SW480 (cell line): ENCODE data around the gene INSIG1.

Source experiments
- DNase-seq: peaks from one replicate; pipeline ENCODE4 v3.0.0-alpha.2; 2016; ENCODE audit warnings: low spot score

INSIG1 gene

DNA sequence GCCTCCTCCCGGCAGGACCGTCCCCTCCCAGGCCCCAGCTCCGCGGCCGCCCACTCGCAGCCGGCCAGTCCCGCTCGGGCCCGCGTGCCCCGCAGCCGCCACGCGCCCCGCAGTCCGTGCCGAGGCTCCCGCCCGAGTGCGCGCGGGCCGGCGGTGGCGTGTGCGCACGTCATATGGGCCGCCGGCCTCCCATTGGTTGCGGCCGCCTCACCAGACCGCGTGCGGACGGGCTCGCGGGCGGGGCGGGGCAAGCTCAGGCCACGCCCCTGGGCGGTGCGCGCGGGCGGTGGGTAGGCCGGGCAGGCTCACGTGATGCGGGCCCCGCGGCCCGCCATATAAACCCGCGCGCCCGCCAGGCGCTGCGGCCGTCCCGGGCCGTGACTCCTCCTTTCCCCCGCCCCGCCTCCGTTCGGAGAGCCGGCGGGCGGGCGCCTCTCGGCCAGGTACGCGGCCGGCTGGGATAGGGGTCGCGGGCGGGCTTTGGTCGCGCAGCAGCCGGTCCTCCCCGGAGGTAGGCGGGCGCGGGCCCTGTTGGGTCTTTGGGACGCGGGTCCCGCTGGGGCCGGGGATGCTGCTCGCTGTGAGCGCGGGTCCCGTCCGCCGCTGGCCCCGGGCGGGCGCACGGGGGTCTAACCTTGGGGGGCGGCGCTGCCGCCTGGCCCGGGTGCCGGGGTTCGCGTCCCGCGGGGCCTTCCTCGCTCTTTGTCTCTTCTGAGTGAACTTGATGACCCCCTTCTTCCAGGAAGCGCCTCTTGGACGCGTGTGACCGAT lies at the start of gene INSIG1:
TSS of gene INSIG1 (plus strand) at position 362 of the 771 bp plus-strand sequence. CDS start at position 770, 408 bp downstream.
- peak; percentile 85 for DNase-seq

DNA sequence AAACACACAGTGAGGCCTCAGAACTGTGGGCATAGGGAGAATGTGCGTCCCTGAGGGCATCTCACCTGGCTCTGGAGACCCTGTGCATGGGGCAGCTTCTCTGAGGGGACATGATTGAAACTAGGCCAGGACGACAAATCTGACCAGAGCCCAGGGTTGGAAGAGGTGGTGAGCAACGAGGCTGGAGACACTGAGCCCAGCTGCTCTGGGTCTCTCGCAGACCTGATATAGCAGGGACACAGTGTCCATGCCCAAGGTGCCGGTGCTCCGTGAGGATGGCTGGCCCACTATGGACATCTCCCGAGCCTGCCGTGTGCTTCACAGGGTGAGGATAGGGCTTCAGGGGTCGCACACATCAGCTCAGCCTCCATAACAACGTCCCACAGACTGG lies 49.3 kb upstream of the INSIG1 start:
- no peak for DNase-seq

DNA sequence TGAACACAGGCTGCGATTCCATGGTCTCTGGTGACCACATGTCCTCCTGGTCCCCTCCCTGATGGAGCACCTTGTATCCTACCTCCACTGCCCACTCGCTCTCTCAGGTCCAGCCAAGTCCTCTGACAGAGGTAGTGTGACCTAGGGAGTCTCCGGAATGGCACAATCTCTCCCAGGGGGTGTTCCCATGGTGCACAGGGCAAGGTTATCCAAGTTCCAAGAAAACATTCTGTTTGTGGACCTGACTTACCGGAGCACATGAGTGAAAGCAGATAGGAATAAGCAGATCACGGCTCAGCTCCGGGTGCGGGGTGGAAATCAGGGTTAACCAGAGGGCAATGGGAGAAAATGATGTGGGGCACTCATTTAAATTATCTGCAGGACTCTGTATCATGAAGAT lies 45.8 kb upstream of the INSIG1 start:
- no peak for DNase-seq

DNA sequence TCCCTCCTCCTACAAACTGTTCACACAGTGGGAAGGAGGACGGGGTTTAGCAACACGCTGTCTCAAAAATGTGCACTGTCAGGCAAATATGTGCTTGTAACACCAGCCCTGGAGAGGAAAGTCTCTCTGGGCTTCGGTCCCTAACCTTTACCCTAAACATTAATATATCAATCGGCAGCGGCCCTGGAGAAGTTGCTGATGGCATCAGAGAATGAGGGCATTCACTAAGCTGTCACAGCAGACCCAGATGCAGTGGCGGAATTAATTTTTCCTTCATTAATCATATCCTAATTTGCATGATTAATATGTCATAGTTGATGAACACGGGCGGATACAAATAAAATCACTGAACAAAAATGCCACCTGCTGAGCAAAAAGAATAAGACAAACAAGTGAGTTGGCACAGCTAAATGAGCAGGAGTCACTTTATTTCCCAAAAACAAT lies 45.2 kb upstream of the INSIG1 start:
- DNase-seq, result no peak

DNA sequence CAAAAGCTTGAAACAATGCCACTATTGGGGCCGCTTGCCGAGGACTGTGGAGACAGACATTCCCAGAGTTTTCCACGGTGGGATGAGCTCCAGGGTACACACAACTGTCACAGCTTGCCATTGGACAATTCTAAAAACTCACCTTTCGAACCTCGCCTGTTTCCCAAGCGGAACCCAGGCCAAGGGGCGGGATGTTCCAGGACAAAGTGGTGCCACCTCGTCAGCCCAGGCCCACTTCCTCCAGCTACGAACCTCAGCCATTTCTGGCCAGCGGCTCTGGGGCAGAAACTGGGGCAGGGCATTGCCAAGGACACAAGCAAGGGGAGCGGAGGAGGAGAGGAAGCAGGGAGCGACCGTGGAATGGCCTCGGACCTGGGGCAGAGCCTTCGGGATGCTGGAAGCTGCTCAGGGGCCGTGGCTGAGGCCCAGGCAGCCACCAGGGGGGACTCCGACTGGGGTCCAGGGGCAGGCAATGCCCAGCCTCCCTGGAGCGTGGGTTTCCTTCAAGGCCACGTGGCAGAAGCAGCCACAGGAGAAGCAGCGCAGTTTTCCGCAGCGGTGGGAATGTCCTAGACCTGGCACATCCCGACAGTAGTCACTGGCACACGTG lies 44.7 kb upstream of the INSIG1 start:
- DNase-seq, result no peak

DNA sequence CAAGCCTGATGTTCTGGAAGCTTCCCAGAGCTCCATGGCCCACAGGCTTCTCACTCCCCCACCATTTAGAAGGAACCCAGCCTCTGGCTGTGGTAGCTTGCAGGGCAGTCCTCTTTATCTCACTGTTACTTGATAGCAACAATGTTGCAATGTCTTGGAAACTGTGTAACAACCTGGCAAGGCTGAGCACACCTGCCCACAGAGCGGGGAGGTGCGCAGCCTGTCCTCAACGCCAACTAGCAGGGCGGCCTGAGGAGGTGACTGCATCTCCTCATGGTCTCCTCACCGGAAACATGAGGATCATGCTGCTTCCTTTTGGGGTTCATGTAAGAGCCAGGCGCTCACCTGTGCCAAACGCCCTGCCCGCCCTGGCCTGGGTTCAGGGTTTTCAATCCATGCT lies 43.7 kb upstream of the INSIG1 start:
- no peak for DNase-seq

DNA sequence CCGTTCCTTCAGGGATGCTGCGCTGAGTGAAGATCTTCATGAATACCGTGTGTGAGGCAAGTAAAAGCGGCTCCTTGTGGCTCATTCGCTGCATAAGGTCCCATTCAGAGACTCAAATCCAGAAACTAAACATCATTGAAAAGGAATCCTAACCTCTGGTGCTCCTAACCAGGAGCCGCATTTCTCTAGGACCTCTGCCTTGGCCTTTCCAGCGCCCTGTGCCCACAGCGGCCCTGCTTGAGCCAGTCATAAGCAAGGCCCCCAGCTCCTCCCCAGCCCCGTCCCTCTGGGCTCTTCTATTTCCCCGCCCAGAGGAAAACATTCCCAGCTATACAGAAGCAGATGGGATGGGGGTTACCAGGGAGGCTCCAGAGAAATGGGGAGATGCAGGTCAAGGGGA lies 42.6 kb upstream of the INSIG1 start:
- DNase-seq, result no peak

DNA sequence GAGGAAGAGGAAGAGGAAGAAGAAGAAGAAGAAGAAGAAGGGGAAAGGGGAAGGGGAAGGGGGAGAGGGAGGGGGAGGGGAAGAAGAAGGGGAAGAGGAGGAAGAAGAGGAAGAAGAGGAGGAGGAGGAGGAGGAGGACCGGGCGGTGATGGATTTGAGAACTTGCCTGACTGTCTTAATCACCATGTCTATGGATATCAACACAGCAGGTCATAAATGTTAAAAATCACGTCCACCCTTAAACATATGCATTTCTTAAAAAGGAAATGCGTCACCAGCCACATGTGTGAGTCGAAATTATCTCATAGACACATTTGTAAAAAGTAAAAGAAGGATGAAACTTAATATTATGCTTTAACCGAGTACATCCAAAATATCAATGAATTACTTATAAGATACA lies 42.1 kb upstream of the INSIG1 start:
- DNase-seq, result no peak

DNA sequence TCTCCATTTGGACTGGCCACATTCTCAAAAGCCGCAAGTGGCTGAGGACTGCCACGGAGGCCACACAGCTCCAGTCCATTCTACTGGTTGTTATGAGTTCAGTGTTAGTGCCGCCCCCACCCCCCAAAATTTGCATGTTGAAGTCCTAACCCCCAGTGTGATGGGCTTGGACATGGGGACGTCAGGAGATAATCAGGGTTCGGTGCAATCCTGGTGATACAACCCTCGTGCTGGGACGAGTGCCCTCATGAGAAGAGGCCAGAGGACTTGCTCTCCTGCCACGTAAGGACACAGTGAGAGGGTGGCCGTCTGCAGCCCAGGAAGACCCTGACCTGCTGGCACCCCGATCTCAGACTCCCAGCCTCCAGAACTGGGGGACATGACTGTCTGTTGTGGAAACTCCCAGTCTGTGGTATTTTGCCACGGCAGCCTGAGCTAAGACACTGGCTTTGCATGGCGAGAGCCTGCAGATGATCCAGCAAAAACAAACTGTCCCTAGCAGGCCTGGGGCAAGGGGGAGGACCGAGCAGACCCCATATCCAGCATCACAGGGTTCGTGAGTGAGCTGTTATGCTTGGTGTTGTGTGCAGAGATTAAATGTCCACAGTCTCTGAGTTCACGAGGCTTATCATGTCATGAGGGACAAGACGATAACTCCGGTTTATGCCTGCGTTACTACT lies 41.5 kb upstream of the INSIG1 start:
- no peak for DNase-seq

DNA sequence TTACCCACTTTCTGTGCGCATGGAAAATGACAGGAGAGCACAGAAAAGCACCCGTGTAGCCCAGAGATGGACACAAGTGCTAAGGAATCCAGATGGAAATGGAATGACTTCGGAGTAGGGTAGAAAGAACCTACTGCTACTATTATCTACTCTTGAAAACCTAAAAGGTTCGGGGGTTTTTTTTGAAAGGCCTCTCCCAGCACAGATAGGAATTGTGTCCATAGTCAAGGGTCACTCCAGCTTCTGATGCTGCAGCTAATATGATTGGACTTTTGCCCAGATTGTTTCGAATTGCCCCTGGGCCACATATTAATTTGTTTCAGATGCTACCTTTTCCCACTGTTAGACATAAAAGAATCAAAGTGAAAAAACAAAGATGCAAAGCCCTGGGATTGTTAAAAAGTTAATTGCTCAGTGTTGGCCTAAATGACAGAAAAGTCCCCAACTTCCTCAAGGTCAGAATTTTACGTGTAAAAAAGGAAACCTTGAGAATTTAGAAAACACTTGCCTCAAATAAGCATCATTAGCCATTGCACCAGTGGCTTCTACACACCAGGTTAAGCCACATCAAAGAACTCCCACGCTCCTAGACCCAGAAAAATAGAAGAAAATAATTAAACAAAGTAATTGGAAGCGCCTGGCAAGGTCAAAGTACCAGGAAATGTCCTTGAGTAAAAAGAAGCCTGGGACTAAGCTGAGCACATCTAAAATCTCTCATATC lies 40.8 kb upstream of the INSIG1 start:
- DNase-seq, result no peak

DNA sequence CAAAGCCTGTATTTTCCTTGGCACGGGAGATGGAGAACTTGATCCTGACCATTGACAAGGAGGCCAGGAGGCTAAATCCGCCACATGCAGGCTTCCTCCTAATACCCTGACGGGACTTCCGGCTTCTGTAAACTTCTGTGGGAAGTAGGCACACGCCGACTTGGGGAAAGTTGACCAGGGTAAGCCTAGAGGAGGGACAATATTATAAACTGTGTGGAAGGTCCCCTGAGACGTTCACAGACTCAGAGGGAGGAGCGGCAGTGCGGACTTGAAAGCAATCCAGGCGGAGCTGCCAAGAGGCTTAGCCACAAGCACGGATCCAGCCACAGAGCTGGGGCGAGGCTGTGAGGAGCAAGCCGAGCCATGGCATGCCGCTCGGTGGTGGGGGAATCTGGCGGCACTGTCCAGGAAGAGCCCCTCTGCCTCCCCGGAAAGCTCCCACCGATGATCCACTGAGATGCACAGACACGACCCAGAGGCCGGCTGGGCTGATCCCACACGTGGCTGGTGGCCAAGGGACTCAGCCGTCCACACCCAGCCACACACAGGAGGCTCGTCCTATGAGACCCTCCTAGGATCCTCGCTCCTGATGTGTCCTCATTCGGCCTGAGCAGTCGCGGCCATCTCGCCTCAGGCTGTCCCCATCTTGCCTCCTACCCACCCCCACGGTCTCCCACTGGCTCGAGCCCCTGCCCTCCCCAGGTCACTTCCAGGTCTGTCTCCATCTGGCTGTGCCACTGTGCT lies 40.0 kb upstream of the INSIG1 start:
- DNase-seq, result peak; percentile 84

DNA sequence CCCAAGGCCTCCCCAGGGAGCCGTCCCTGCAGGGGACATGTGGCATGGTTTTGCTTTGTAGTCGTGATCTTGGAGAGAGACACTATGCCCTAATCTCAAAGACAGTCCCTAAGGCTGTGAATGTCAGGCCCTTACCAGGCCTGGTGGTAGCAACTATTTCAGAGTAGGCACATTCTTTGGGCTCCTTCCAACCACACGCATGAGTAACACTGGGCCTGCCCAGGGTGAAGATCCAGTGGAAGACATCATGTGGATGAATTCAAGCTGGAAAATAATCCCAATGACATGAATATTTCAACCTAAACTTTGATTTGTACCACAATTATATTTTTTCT lies 39.5 kb upstream of the INSIG1 start:
- peak; percentile 73 for DNase-seq

DNA sequence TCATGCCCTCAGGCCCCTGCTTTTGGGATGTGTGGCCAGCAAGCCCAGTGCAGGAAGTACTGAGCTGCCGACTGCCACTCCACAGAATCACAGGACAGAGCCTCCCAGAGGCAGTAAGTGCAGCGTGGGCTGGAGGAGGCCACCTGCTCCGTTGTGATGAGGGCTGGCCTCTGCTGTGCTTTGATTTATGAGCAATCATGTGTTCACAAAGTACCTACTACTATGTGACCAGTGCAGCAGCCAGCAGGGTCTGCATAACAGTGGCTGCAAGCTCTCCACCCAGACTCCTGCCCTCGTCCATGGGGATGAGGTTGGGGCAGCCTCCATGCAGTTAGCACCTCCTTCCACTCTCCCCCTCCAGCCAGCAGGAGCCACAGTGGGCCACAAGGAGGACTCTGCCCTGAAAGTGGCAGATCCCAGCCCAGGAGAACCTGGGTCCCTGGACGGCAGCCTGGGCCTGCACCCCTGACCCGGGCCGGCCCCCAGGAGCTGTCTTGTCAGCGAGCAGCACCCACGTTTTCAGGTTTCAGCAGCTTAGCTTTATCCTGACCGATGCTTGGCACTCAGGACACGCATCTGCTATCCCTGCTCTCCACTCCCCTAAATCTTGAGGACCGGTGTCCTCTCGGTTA lies 37.7 kb upstream of the INSIG1 start:
- DNase-seq, result no peak

DNA sequence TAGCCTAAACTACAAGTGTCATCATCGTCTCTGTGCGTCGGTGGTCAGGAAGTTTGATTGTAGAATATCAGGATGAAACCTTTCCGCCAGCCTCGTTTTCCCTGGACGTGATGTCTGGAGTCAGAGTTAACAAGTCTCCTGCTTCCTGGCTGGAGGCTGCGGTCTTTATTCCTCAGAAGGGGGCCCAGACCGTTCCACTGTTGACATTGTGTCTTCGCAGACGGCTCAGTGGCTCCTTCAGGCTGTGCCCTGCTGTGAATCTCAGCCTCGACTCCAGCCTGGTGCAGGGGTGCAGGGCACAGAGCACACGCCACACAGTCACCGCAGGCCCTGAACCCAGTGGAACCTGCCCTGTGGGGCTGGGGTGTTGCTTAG lies 37.2 kb upstream of the INSIG1 start:
- DNase-seq, result no peak

DNA sequence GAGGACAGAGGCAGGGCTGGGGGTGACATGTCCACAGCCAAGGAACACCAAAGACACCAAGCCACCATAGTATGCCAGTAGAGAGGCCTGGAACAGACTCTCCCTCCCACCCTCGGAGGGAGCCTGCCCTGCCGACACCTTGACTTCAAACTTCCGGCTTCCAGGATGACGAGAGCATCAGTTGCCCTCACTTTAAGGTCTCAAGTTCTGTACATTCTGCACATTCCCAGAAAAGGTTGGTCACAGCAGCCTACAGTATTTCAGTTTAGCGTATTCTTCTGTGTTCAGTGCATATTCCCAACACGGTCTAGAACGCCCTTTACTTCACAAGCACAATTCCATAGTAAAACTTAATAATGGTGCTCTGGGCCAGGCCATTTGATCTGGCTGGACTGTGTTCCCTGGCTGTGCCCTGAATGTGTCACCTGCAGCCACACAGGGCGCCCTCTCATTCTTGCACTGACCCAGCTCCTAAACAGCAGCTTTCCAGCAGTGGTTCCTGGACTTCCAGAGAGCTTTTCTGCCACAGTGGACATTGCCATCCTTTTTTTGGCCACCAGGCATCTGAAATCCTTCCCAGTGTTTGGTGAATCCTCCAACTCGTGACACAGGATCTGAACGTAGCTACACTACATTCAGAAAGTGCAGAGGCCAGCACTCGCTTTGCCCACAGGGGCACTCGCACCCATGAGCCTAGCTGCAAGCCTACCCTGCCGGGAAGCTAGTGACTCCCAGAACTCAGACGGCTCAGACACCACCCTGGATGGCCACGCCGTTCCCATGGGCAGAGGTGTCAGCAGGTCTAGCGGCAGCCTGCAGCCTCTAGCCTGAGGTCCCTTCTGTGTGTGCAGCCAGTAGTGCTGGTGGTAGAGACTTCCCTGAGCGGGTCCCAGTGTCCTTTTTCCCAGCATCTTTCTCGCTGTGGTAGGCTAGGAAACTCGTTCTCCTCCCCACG lies 36.4 kb upstream of the INSIG1 start:
- no peak for DNase-seq

DNA sequence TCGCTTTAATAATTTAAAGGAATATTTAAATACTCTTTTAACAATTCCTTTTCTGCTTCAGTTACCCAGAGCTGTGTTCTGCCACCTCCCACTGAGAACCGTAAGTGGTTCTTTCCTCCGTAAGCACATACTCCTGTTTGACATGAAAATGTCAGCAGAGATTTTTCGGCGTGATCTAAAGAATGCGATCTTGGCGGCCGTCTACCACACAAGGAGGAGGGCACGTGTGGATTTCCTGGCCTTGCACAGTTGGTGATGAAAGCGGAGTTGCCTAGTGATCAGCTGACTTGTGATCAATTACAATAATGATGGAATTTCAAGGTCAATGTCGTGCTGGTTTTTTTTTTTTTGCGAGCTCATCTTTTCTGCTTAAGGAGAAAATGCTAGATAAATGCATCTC lies 35.6 kb upstream of the INSIG1 start:
- no peak for DNase-seq

DNA sequence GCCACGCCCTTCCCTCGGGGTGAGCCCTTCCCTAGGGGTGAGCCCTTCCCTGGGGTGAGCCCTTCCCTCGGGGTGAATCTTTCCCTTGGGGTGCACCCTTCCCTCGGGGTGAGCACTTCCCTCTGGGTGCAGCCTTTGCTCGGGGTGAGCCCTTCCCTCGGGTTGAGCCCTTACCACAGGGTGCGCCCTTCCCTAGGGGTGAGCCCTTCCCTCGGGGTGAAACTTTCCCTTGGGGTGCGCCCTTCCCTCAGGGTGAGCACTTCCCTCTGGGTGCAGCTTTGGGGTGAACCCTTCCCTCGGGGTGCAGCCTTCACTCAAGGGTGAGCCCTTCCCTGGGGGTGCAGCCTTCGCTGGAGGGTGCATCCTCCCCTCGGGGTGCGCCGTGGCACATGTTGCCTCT lies 34.6 kb upstream of the INSIG1 start:
- DNase-seq, result no peak

DNA sequence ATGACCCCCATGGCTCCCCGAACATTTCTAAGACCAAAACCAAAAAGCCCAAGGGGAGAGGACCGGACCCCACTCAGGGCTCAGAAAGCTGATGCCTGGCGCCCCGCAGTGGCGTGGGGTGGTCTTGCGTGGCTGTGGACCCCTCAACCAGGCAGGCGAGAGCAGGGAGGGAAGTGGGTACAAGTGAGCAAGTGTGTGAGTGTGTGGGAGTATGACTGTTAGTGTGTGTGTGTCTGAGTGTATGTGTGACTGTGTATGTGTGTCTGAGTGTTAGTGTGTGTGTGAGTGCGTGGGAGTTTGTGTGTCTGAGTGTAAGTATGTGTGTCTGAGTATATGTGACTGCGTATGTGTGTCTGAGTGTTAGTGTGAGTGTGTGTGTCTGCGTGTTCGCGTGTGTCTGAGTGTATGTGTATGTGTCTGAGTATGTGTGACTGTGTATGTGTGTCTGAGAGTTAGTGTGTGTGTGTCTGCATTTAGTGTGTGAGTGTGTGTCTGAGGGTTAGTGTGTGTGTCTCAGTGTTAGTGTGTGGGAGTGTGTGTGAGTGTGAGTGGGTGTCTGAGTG lies 34.0 kb upstream of the INSIG1 start:
- DNase-seq, result no peak

DNA sequence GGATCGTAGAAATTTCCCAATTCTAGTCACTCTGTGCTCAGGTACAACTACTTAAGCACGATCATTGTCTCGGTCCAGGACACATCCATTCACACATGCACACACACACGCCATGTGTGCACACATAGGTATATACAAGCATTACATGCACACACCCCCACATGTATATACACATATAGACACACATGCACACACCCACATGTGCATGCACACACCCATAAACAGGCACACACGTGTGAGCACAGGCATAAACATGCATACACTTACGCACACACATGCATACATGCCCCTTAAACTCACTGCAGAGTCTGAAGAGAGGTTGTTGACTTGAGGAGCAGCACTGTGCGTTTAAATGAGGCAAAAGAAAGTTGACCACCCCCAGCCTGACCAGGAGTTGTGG lies 32.5 kb upstream of the INSIG1 start:
- no peak for DNase-seq

DNA sequence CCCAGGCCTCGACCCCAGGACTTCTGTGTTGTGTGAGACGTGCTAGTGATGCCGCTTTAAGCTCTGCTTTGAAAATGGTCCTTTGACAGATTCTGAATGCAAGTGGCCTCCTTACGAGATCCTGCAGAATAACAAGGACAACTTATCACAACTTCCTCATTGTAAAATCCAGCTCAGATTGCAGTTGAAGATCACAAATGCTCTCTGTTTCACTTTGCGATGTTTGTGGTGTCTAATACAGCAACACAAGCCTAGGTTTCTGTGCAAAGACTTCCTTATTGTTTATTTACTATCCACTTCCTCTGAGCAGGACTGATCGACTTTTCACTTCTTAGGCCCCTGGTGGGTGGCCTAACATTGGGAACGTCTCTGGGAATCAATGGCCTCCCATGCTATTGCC lies 31.7 kb upstream of the INSIG1 start:
- DNase-seq, result no peak
